ENCODE results near the gene PNPLA2. TPM values are rescaled to one million over a fixed set of nuclear protein-coding genes. Genes with fewer than 3 reads are reported as not detected.

The PNPLA2 gene
- total RNA-seq, 2 experiments from 2014 or later: 19.8 to 41.2 TPM

DNA sequence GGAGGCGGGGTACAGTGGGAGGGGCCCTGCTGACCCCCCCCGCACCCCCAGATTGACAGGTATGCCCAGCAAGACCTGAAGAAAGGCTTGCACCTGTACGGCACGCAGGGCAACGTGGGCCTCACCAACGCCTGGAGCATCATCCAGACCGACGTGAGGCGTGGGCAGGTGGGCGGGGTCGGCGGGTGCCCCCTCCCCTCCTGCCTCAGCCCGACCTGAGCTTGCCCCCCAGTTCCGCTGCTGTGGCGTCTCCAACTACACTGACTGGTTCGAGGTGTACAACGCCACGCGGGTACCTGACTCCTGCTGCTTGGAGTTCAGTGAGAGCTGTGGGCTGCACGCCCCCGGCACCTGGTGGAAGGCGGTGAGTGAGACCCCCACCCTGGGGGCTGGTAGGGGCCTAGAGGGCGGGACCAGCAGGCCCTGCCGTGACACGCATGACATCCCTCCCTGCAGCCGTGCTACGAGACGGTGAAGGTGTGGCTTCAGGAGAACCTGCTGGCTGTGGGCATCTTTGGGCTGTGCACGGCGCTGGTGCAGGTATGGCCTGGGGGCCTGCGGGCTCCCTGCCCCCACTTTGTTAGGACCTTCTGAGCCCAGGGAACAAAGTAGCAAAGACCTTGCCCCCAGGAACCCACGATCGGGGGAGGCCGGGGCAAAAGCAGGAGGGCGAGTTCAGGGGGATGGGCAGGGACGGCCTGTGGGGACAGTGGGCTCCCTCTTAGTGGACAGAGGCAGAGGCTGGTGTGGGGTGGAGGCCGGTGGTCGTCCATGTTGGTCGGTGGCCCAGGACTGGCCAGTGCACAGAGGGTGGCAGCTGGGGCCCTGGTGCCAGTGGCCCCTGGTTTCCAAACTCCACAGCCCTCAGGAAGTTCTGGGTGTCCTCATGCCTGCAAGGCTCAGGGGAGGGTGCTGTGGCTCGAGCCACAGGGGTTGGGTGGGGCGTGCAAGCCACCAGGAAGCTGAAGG is 47.0 kb downstream of the PNPLA2 start:
- TF ChIP-seq, protein P1, sequence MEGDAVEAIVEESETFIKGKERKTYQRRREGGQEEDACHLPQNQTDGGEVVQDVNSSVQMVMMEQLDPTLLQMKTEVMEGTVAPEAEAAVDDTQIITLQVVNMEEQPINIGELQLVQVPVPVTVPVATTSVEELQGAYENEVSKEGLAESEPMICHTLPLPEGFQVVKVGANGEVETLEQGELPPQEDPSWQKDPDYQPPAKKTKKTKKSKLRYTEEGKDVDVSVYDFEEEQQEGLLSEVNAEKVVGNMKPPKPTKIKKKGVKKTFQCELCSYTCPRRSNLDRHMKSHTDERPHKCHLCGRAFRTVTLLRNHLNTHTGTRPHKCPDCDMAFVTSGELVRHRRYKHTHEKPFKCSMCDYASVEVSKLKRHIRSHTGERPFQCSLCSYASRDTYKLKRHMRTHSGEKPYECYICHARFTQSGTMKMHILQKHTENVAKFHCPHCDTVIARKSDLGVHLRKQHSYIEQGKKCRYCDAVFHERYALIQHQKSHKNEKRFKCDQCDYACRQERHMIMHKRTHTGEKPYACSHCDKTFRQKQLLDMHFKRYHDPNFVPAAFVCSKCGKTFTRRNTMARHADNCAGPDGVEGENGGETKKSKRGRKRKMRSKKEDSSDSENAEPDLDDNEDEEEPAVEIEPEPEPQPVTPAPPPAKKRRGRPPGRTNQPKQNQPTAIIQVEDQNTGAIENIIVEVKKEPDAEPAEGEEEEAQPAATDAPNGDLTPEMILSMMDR (conservative IDR thresholded peaks at IDR 0.05; ENCODE audit: low read length): no peak
- TF ChIP-seq EZH2phosphoT487 (IDR thresholded peaks at IDR 0.05; ENCODE audit: borderline replicate concordance, low read depth, low read length): no peak
- no peak overlapping the region for H2AFZ ChIP-seq (ENCODE audit: low read length)
- no peaks in the 10 kb centered on the region for H3K4me1 ChIP-seq (ENCODE audit: insufficient read depth, low read length, poor library complexity, severe bottlenecking)
- no peaks in the 10 kb centered on the region for H4K20me1 ChIP-seq (ENCODE audit: insufficient read depth, low read length)
- ChIA-PET POLR2A (interaction anchor here (0.5 kb wide), 1 partner anchor 1576 kb away, joined by 6 read pairs; no protein-coding TSS in a partner anchor), CTCF (ENCODE audit: unreplicated experiment) (no interaction called here)
- no peak overlapping the region for H3K4me3 ChIP-seq (ENCODE audit: low read depth, low read length, poor library complexity, severe bottlenecking)
- H3K79me2 ChIP-seq (ENCODE audit: insufficient read depth, low read depth, low read length): no peaks in the 10 kb centered on the region
- no TSS peak for BruUV-seq (replicated peaks)
- no peaks in the 10 kb centered on the region for H3K9me2 ChIP-seq (ENCODE audit: insufficient read depth, low read length)
- intact Hi-C loops (cut with micrococcal nuclease; ENCODE audit: unreplicated experiment): no loop called here
- no peaks in the 10 kb centered on the region for H3K9me3 ChIP-seq (ENCODE audit: low read length)
- no peaks in the 10 kb centered on the region for H3K36me3 ChIP-seq (ENCODE audit: insufficient read depth, low read length)
- no peak overlapping the region for H3K4me2 ChIP-seq (ENCODE audit: low read length)
- DNase-seq (ENCODE audit: low spot score): no peak
- H3K27ac ChIP-seq (ENCODE audit: low read depth, low read length, poor library complexity, severe bottlenecking): no peak overlapping the region

DNA sequence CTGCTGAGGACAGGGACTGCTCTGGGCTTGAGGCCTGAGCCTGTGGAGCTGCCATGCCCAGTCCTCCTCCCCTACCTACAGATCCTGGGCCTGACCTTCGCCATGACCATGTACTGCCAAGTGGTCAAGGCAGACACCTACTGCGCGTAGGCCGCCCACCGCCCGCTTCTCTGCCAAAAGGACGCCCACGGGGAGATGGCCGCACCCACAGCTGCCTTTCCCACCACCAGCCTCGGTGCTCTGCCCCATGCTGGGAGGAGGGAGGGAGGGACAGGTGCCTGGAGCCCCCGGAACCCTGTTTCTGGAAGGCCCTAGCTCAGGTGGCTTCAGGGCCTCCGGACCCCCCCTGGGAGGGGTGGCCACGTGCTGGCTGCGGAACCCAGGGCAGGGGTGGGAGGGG is 47.8 kb downstream of the PNPLA2 start:
- POLR2A ChIA-PET: interaction anchor here (0.5 kb wide), 1 partner anchor 1575 kb away, joined by 6 read pairs; no protein-coding TSS in a partner anchor
- BruUV-seq (replicated peaks): no TSS peak
- Histone ChIP-seq H3K27ac (ENCODE audit: low read depth, low read length, poor library complexity, severe bottlenecking) (no peak overlapping the region), H4K20me1 (ENCODE audit: insufficient read depth, low read length) (no peaks in the 10 kb centered on the region), H3K9me3 (ENCODE audit: low read length) (no peaks in the 10 kb centered on the region), H3K79me2 (ENCODE audit: insufficient read depth, low read depth, low read length) (no peaks in the 10 kb centered on the region), H3K4me2 (ENCODE audit: low read length) (no peak overlapping the region), H3K4me1 (ENCODE audit: insufficient read depth, low read length, poor library complexity, severe bottlenecking) (no peaks in the 10 kb centered on the region), H3K4me3 (ENCODE audit: low read depth, low read length, poor library complexity, severe bottlenecking) (no peak overlapping the region), H2AFZ (ENCODE audit: low read length) (no peak overlapping the region), H3K36me3 (ENCODE audit: insufficient read depth, low read length) (no peaks in the 10 kb centered on the region), H3K9me2 (ENCODE audit: insufficient read depth, low read length) (no peaks in the 10 kb centered on the region)
- TF ChIP-seq, protein P1 (conservative IDR thresholded peaks at IDR 0.05; ENCODE audit: low read length): no peak
- no peak for TF ChIP-seq EZH2phosphoT487 (IDR thresholded peaks at IDR 0.05; ENCODE audit: borderline replicate concordance, low read depth, low read length)
- no peak for DNase-seq (ENCODE audit: low spot score)
- intact Hi-C loops (cut with micrococcal nuclease; ENCODE audit: unreplicated experiment): no loop called here
- CTCF ChIA-PET (ENCODE audit: unreplicated experiment): no interaction called here
